Spleen (tissue), 7 donors: ENCODE results near the gene DRAXIN.

Experiments used
- CTCF ChIP-seq, 11 experiments: fragments of 200-600 bp in 7 of 11; fragments of 450-650 bp in 4 of 11; sonication (generic) in 4 of 11; IDR thresholded peaks in 8 of 11; conservative IDR thresholded peaks in 3 of 11; 1 replicate in 7 of 11; 2 replicates in 4 of 11; pipeline versions ENCODE4 v1.4.0 to v1.8.0; 2016 to 2021; ENCODE audit warnings: antibody characterized with exemption in 11 of 11, inconsistent platforms in 4 of 11, mild to moderate bottlenecking in 1 of 11
- POLR2A ChIP-seq, 3 donors: fragments of 450-650 bp; IDR thresholded peaks; one replicate each; pipeline ENCODE4 v1.5.1; 2017; ENCODE audit warnings: antibody characterized with exemption in 3 of 3, mild to moderate bottlenecking in 1 of 3
- POLR2AphosphoS5 ChIP-seq, 3 donors: sonication (generic); formaldehyde crosslinking; IDR thresholded peaks; one replicate each; pipeline ENCODE4 v1.5.1; 2017; ENCODE audit warnings: antibody characterized with exemption in 3 of 3
- donor health status: DM: no; HTN: no; CAD: no; lungs with moderate emphysema.
- donor health status: DM: no; HTN: no; CAD: no.
- donor health status: DM: no; HTN: no; CAD: no.

DNA sequence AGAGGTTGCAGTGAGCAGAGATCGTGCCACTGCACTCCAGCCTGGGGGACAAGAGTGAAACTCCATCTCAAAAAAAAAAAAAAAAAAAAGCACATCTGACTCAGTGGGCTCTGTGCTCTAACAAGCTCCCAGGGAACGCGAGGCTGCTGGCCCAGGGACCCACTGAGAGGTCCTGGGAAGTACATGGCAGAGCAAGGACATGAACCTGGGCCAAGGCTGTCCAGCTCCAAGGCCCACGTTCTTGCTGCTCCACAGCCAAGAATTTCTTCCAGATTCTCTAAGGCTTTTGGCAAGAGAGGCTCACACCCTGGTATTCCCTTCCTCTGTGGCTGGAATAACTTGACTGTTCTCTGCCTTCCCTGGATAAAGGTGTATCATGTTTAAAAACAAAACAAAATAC, 29.0 kb downstream of the DRAXIN start:
- TF ChIP-seq CTCF (IDR thresholded peaks at IDR 0.05 in 8 of 11, conservative IDR thresholded peaks at IDR 0.05 in 3 of 11) (no peak), POLR2AphosphoS5 (IDR thresholded peaks at IDR 0.05) (no peak), POLR2A (IDR thresholded peaks at IDR 0.05) (no peak)
